SHP77 (cell line): Measurements from ENCODE around the gene AMER3.

ENCODE experiments used
- DNase-seq, 2 experiments: peaks; one replicate each; lab custom pipeline; 2025; lab: John Stamatoyannopoulos, UW

AMER3 gene

DNA sequence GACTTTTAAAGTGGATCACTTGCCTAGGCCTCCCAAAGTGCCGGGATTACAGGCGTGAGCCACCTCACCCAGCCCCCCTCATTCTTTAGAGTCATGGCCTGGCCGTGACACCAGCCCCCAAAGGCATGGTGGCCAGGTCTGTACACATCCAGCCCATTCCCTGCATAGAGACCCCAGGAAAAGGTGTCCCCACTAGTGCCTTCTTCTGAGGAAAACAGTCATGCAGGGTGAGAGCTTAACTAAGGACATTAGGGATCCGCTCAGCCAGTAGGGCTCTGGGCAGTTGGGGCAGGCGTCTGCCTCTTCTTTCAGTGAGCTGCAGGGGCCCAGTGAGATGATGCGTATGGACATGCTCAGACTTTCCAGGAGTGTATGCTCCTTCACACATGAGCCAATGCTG, 5.7 kb upstream of the AMER3 start:
- no peak for DNase-seq

DNA sequence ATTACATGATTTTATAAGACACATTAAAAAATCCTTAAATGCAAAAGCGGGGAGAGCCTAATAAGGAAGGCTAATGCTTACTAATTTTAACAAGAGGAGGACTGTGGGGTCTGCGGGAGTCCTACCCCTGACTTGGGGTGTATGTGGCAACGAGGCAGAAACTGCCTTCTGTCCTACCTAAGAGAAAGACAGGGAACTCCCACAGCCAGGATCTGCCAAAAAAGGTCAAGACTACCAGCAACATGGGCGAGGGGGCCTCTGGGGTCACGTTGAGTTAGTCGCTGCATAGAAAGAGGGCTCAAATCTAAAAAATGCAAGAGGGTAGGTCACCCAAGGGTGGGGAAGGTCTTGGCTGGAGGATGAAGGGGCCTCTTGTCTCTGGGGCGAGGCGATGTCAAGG, 529 bp upstream of the AMER3 start:
- no peak for DNase-seq

DNA sequence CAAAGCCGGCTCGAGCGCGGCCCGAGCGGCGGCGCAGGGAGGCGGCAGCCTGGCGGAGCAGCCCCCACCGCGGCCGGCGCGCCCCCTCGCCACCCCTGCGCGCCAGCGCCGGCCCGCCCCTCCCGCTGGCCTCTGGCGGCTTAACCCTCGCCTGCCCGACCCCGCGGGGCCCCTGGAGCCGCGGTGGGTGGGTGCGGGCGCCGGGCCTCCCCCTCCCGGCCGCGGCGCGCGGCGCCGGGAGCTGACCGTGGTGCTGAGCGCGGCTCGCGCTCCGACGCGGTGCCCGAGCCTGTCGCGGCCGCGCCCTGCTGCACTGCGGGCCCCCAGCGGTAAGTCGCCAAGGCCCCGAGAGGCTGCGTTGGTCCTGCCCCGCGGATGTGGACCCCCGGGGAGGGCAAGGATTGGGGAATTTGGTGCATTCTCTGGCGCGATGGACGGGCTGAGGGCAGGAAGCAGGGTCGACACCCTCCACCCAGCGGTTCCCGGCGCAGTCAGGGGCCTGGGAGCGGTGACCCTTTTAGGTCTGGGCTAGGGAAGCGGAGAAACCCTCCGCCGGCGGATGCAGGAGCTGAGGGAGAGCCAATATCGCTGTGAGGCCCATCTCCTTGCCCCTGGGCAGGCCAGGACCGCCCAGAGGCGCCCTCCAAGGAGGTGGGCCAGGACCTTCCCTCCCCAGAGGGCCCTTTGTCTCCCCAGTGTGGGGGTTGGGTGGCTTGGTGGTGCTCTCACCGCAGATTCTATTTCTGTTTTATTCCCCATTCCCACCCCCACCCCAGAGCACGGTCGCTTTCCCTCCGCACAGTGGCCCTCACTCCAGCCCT, 923 bp downstream of the AMER3 start:
- no peak for DNase-seq

DNA sequence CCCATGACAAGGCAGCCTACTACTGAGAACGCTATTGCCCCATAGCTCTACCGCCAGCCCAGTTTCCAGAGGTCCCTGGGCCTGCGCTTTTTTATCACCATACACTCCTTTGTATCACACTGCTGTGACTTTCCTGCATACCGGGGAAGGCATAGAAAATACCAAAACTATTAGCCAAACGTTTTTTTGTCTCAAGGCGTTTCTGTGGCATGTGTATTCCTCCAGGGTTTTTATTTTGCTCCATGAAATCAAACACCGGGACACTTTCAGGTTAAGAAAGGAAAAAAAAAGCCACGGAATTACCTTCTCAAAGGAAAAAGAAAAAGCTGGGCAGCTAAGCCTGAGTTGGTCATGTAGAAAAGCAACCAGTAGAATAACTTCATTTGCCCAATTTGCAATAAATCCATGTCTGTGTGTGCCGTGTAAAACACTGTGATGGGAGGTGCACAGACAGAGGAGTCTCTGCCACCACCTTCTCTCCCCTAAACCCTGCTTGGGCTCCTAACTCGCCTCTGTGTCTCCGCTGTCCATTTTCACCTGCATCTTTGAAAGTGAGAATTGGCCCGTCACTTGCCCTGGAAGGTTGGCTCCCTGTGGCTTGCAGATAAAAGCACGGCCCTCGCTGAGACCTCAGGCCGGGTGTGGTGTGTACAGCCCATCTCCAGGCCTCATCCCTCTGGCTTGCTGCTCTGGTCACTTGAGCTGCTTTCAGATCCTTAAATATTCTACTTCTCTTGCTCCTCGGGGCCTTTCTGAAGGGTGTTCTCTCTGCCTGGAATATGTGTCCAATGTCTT, 1.7 kb downstream of the AMER3 start:
- DNase-seq, result no peak

DNA sequence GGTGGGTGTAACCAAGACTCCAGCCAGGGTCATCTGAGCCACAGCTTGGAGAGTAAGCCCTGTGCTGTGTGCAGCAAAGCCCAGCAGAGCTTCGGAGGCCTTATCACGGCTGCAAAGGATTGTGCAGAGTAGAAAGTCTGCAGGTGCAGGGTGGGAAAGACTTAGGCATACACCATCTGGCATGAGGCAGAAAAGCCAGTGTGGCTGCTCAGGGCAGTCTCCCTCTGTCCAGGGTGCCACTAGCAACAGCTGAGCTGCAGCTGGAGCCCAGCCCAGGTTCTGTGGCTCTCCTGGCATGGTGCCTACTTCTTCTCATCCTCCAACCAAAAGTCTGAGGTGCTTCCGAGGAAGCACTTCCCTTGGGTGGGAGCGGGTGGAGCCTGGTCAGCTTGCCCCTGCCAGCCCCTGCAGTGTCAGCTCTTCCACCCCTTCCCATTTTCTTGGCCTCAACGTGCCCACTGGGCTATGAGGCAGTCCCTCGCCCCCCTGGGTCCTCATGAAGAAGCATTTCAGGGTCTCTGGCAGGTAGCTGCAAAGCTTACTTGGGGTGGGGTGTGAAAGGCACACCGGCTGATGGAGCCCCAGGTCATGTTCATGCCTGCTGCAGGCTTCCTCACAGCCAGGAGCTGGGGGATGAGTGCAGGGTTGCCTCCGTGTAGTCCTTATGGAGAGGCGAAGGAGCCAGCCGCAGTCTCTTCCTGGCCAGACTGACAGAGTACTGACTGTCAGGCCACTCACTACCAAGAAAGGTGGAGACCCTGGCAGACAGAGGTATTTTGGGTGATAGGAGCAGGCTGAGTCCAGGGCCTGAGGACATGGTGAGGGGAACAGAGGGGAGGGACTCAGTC, 4.8 kb downstream of the AMER3 start:
- DNase-seq, result peak in 1 of 2 experiments; percentile 14

DNA sequence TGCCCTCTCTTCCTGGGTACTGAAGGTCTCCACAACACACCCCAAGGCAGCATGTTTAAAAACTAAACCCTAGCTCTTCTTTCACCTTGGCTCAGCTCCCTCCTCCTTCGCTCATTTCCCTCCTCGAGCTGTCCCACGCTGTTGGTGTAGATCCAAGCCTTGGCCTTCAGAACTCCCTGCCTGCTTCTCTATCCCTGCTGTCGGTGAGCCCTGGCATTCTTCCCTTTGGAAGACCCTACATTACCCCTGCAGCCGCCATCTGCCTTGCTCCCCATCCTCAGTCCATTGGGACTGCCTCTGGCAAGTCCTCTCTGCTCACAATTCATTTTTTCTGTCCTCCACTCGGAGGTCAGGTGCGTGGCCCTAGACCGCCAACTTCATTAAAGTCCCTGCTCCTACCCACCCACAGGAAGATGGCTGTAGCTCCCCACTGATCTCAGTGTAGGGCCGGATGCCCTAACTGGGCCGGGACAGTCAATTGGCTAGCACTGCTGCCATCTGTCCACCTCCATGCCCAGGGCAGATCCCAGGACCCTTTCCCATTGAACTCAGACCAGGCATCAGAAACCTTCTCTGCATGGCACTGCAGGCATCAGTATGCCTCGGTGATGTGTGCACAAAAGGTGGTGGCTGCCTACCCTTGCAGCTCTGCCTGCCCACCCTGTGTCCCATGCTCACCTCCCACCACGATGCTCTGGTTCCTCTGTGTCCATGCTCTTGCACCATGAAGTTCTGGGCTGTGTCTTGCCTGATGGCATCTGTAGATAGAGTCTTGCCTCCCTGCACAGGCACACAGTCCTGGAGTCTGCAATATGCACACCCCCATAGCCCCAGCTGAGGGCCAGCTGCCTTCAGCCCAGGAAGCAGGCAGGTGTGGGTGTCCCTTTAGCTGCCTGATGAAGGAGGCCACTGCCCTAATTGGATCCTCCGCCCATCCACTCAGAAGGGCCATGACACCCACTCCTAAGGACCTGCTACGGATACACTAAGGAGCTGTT, 5.7 kb downstream of the AMER3 start:
- DNase-seq, result no peak

DNA sequence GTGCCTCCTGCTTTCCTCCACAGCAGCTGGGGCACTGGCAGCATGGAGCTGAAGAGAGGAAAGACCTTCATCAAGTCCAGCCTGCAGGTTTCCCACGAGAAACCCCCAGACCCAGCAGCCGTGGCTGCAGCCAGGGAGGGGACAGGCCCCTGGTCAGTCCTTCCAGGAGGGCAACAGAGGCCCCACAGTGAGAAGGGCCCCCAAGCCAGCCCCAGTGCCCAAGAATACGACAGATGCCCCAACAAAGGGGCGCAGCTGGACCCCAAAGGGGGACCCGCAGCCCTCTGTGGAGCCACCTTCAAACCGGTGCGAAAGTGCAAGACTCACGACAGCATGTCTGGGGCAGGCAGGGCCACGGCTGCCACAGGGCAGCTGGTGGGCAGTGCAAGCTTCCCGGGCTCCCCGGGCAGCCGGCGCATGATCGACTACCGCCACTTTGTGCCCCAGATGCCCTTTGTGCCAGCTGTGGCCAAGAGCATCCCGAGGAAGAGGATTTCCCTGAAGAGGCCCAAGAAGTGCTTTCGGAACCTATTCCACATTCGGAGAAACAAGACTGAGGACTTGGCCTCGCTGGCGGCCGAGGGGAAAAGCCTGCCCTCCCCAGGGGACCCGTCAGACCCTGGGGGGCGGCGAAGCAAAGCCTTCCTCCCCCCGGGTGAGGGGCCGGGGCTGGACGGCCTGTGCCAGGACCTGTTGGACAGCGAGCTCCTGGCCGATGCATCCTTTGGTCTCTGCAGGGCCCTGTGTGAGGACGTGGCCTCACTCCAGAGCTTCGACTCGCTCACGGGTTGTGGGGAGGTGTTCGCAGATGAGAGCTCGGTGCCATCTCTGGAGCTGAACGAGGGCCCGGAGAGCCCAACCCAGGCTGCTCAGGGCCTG, 6.9 kb downstream of the AMER3 start:
- no peak for DNase-seq

DNA sequence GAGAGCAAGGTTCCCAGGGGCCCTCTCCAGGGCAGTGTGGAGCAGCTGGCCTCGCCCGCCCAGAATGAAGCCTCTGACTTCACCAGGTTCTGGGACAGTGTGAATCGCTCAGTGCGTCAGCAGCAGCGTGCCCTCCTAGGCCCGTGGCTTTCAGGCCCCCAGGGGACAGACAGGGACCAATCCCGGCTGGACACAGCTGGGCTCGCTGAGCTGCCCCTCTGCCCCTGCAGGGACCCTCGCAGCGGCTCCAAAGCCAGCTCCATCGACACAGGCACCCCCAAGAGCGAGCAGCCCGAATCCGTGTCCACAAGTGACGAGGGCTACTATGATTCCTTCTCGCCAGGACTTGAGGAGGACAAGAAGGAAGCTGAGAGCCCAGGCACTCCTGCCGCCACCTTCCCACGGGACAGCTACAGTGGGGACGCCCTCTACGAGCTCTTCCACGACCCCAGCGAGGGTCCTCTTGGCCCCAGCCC, 7.6 kb downstream of the AMER3 start:
- DNase-seq, result no peak

DNA sequence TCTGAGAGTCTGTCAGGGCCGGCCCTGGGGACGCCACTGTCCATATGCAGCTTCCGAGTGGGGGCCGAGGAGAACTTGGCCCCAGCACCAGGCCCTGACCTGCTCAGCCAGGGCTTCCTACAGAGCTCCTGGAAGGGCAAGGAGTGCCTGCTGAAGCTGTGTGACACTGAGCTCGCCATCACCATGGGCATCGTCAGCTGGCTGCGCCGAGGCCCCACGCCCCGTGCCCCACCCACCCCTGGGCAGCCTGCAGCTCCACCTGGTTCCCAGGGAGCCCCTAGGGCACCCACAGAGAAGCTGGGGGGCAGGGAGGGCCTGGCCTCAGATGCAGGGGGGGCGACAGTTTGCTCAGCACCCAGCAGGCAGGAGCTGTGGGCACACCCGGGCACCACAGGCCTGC, 8.1 kb downstream of the AMER3 start:
- DNase-seq, result no peak

DNA sequence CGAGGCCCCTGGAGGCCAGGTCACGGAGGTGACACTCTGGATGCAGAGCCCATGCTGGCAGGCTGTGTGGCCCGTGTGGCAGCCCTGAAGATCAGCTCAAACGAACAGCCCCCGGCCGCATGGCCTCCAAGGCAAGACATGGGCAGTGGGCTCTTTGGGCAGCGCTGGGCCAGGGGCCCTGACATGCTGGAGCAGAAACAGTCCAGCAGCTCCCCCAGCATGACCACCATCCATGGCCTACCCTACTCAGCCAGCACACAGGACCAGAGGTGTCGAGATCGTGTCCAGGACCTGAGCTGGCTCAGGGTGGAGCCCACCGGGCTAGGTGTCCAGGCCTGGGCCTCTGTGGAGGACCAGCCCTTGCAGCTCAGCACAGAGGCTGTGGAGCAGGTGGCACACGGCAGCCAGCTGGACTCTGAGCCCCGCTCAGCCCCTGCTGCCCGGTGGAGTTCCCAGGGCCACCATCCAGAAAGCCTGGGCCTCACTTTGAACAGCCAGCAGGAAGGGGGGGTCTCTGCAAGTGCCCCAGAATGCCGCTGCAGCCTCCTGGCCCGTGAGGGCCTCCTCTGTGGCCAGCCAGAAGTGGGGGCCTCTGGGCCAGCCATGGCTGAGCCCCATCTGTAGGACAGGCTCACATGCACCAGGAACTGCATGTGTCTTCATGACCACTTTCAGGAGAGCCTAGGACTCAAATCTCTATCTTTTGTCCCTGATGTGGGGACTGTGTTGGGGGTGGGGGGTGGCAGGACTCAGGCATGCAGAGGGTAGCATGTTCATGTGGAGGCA, 8.9 kb downstream of the AMER3 start:
- no peak for DNase-seq

DNA sequence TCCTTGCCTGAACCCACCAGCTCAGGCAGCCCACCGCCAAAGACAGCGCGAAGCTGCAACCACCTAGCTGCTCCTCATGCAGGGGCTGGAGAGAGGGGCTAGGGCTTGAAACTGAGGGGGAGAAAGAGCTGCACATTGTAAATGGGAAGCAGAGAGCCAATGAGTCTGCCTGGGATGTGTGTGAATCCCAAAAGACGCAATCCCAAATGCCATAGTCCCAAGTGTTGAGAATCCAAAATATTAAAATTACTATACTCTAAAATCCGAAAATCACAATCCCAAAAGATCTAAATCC, 9.4 kb downstream of the AMER3 start:
- DNase-seq, result no peak

DNA sequence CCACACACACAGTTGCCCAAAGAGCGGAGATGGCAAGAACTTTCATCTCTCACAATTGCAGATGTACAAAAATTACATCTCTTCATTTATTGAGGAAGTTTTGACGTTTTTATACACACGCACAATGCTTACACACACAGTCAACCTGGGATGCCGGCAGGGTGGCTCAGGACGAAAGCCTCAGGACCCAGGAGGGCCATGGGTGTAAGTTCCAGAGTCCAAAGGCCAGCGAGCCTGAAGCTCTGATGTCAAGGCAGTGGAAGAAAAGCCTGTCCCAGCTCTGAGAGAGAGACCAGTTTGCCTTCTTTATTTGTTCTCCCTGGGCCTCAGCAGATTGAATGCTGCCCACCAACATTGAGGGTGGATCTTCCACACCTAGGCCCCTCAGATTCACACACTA, 10.1 kb downstream of the AMER3 start:
- no peak for DNase-seq

DNA sequence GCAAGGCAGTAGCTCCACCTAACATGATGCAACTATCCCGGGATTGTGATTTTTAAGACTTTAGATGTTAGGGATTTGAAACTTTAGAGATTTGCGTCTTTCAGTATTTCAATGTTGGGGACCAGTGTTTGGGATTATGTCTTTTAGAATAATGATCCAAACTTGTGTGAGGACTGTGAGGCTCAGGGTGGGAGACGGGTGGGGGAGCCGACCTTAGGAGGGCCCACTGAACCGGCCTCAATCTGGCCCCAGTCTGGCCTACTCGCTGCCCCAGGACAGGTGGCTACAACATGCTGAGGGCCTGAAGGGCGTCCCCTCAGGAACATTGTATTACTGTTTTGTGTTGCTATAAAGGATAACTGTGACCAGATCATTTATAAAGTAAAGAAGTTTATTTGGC, 10.7 kb downstream of the AMER3 start:
- DNase-seq, result no peak

DNA sequence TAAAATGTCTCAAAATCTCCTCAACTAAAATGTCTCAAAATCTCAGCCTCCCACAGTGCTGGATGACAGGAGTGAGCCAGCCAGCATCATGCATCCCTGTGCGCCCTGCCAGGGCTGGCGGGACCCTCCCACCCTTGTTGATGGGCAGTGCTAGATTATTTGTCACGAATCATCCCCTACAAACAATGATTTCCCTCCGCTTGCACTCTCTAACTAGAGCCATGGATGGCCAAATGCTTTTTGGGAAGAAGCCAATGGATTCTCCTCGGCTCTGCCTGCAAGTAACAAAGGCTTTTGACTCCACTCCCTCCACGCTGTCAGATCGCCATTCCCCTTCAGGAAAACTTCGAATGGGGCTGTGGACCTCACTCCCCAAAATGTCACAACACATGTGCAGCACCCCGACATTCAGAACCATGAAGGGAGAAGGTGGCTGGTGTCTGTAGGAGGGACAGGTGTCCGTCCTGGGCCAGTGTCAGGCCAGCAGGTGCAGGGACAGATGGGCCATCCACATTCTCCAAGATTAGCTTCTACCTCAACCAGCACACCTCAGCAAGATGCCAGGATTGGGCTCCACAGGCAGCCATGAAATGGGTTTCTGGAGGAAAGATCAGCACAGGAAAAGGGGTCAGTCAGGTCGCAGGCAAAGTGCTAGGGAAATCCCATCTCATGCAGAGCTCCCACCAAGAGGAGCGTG, 11.5 kb downstream of the AMER3 start:
- no peak for DNase-seq

DNA sequence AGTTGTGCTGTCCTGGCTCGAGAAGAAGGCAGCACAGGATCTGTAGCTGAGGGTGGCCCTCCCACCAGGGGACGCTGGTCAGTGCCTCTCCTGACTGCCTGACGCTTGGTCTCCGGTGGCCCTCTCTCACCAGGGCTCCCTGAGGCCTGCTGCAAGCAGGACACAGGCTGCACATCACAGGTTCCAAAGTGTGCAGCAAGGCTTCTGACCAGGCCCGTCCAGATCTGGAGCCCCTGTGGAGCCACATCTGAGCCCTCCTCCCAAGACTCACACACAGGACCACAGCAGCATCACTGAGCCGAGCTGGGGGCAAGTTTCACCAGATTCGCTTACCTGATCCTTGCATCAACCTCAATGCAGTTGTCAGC, 12.1 kb downstream of the AMER3 start:
- DNase-seq, result no peak

DNA sequence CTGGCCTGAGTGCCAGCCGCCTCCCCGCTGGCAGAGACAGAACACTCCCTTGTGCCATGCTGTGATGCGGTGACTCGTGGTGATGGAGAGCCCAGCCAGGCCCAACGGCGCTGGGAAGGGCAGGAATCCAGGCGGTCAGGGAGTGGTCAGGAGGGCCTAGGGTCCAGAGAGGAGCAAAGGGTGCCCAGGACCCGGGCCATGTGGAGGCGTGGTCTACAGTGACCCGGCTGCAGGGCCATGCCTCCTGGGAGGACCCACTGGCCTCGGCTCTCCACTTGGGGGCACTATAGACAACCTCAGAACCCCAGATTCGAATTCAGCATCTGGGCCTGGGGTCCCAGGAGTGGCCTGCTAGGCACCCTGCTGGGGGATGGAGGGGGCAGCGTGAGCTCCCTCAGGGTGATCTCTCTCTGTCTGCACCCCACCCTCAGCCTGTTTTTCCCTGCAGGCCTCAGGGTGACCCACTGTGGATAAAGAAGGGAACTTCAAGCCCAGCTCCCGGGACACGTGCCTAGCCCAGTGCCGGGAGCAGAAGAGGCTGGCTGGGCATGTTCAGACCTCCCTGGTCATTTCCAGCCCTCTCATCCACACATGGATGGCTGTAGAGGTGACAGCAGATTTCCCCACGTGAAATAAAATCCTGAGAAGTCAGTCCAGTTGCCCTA, 13.0 kb downstream of the AMER3 start:
- no peak for DNase-seq

DNA sequence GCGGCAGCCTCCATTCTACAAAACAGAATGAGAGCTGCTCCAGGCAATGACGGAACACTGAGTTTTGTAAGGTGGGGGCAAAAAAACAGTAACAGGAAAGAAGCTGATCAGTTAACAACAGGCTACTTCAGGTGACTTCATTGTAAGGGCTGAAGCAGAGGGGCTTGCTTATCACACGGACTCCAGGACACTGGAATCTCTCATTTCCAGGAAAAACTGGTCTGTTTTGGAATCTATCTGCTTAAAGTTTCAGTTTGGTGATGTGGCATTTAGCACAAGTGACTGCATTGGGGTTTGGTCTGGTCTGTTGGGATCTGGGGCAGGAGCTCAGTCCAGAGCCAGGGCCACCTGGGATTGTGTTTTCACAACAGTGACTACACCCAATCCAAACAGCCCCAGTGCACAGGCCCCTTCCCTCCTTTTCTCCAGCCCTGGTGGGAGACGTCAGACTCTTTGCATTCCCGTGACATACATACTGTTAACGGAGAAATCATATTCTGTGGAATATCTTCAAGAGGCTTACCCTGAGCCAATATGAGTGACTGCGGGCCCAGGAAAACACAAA, 14.1 kb downstream of the AMER3 start:
- no peak for DNase-seq

DNA sequence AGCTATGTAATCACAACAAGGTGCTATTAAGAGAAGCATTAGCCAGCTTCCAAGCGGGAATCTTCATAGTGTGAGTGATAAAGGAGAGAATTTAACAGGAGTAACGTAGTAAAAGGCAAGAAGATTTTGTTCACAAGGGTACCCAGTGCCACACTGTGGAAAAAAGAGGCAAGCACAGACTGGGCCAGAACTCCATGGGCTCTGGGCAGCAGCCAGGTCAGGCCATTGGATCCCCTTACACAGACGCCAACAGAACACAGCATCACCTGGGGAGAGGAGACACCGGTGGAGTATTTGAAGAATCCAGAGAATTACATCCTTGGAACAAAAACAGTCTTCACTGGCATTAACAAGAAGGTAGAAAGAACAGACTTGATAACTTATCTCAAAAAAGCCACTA, 21.2 kb downstream of the AMER3 start:
- no peak for DNase-seq
